OCI-M2 (cell line): Measurements from ENCODE around the gene METTL8.
"Not testable (repeated sequence)": the region's sequence is repeated elsewhere in the genome, so short reads cannot be mapped to it uniquely, and the experiment has no call there.

Source experiments
- DNase-seq: peaks from one replicate; lab custom pipeline; 2025; ENCODE audit not compliant: unreplicated experiment; lab: John Stamatoyannopoulos, UW

METTL8 gene

GRCh38 chr2:171402906-171403580, 30.7 kb downstream of the METTL8 start:
- no peak for DNase-seq

DNA sequence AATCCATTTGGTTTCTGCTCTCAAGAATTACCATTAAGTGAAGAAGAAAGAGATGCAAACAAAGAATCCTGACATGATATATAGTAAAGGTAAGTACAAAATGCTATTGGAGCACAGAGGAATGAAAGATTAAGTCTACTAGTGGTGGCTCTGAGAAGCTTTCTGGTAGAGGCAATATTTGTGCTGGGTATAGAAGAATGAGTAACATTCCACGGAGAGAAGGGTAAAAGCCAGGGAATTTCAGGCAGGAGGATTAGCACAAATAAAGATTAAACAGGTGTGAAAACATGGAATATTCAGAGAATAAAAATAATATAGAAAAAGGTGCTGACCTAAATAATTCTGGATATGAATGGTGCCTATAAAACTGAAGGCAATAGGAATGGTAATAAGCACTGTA, 31.8 kb downstream of the METTL8 start:
- DNase-seq: no peak

- no peak for DNase-seq
Measured at GRCh38 chr2:171400395-171400794, 33.4 kb downstream of the METTL8 start.

- no peak for DNase-seq
Measured at GRCh38 chr2:171399292-171399691, 34.5 kb downstream of the METTL8 start.

DNA sequence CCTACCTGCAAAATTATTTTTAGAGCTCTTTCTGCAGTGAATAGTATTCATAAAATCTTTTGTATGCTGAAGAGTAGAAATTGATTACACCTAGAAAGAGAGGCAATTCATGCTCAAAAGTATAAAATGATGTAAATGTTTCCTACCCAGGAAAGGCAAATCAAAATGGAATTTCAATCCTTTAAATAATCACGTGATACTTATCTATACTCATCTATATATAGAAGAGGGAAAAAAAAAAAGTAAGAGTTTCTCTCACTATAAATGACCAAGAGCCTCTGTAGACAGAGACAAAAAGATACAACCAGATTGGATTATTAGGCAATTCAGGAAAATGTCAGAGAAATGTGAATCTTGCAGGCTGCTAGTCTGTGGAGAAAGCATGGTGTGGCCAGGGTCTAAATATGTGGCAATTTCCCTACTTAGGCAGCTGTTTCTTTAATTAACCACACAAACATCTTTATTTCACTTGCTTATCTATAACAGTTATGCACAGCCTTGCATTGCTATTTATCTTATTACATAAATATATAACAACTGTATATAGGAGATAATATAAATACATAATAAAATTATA, 39.5 kb downstream of the METTL8 start:
- no peak for DNase-seq

- DNase-seq: no peak
Measured at GRCh38 chr2:171393487-171393886, 40.3 kb downstream of the METTL8 start.

GRCh38 chr2:171391532-171391931, 42.3 kb downstream of the METTL8 start:
- DNase-seq: no peak

GRCh38 chr2:171390941-171391516, 42.8 kb downstream of the METTL8 start:
- no peak for DNase-seq

DNA sequence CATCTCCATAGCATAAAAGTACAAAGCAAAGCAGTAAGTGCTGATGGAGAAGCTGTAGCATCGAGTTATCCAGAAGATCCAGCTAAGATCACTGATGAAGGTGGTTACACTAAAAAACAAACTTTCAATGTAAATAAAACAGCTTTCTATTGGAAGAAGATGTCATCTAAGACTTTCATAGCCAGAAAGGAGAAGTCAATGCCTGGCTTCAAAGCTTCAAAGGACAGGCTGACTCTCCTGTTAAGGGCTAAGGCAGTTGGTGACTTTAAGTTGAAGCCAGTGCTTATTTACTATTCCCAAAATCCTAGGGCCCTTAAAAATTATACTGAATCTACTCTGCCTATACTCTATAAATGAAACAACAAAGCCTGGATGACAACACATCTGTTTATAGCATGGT, 44.0 kb downstream of the METTL8 start:
- DNase-seq: no peak

GRCh38 chr2:171389325-171389724, 44.5 kb downstream of the METTL8 start:
- no peak for DNase-seq

DNA sequence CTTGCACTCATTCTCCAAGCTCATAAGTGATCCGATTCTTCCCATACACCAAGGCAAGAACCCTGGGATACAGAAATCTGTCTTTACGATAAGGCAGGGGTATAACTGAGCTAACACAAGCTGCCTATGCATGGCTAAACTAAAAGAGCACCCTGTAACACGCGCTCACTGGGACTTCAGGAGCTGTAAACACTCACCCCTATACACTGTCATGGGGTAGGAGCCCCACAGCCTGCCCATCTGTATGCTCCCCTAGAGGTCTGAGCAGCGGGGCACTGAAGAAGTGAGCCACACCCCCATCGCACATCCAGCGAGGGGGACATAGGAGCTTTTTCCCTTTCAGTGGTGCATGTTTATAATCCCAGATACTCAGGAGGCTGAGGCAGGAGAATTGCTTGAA, 46.7 kb downstream of the METTL8 start:
- no peak for DNase-seq

DNA sequence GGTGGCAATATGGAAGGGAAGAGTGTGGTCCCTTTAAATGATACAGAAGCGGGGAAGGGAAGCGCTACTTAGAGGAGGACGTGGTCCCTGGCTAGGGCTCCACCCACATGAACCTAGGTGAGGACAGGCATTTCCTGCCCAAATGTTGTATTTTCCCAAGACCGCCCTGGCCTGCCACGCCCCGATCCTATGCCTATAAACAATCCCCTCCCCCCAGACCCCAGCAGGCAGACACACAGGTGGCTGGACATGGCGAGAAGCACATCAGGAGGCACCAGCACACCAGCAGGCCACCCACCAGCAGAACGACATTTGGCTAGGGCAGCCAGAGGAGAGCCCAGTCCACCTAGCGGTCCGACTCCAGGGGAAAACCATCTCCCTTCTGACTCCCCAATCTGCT, 47.2 kb downstream of the METTL8 start:
- no peak for DNase-seq

- DNase-seq: no peak
Measured at GRCh38 chr2:171383134-171383533, 50.7 kb downstream of the METTL8 start.

GRCh38 chr2:171382175-171382574, 51.6 kb downstream of the METTL8 start:
- DNase-seq: not testable (repeated sequence)

- DNase-seq: not testable (repeated sequence)
Measured at GRCh38 chr2:171377852-171378251, 55.9 kb downstream of the METTL8 start.

DNA sequence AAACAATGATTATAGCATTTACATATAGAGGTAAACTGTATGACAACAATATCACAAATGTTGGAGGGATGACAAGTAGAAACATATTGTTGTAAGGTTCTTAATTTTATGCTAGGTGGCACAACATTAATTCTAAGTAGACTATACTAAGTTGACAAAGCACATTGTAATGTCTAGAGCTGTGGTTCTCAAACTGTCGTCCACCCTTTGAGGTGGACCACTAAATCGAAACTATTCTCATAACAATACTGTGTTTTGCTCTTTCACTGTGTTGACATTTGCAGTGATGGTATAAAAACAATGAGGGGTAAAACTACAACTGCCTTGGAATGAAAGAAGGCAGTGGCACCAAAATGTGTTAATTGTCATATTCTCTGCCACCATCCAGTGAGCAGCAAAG, 66.1 kb downstream of the METTL8 start:
- no peak for DNase-seq

DNA sequence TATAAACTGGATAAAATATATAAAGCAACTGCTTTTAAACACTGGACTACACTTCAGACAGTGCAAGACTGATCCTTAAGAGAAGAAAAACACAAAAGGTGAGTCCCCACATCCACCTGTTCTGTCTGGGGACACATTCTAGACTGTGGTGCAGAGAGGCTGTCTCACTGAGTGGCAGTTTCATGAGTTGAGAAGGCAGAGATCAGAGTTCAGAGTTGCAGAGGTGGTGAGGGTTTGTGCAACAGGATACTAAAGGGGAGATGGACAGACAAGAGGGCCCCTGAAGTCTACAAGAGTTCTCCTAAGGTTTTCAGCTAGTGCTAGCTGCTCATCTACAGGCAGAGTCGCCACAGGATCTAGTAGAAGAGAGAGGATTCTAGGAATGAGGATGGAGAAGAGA, 68.0 kb downstream of the METTL8 start:
- no peak for DNase-seq

- DNase-seq: no peak
Measured at GRCh38 chr2:171365232-171365631, 68.6 kb downstream of the METTL8 start.

- no peak for DNase-seq
Measured at GRCh38 chr2:171362396-171362795, 71.4 kb downstream of the METTL8 start.

GRCh38 chr2:171360905-171361304, 72.9 kb downstream of the METTL8 start:
- no peak for DNase-seq

- not testable (repeated sequence) for DNase-seq
Measured at GRCh38 chr2:171353746-171354145, 80.0 kb downstream of the METTL8 start.

GRCh38 chr2:171348056-171348455, 85.7 kb downstream of the METTL8 start:
- DNase-seq: no peak

- DNase-seq: no peak
Measured at GRCh38 chr2:171347591-171348032, 86.2 kb downstream of the METTL8 start.
